Activated naive CD4-positive, alpha-beta T cell treated with Interleukin-2 at 50 U/mL for 16 hours (primary cell): Measurements from ENCODE around the gene TCIRG1.

Experiments used
- DNase-seq: peaks from one replicate; pipeline ENCODE4 v3.0.0-alpha.2; 2020

TCIRG1 gene

GRCh38 chr11:68004551-68005335 lies 34.1 kb upstream of the TCIRG1 start:
- no peak for DNase-seq

GRCh38 chr11:68006606-68007166 lies 32.1 kb upstream of the TCIRG1 start:
- DNase-seq: no peak

GRCh38 chr11:68007498-68008380 lies 31.1 kb upstream of the TCIRG1 start:
- no peak for DNase-seq

GRCh38 chr11:68008381-68009337 lies 30.2 kb upstream of the TCIRG1 start:
- DNase-seq: no peak

- DNase-seq: no peak
These were observed 29.3 kb upstream of the TCIRG1 start for GRCh38 chr11:68009391-68010089.

- DNase-seq: no peak
These were observed 28.5 kb upstream of the TCIRG1 start, which contains the start of gene ALDH3B1 for GRCh38 chr11:68010090-68011041. Gene ALDH3B1 (plus strand): TSS chr11:68010327. CDS start chr11:68015298, 4,971 bp downstream.

GRCh38 chr11:68011051-68011943 lies 27.5 kb upstream of the TCIRG1 start:
- no peak for DNase-seq

GRCh38 chr11:68012044-68012842 lies 26.6 kb upstream of the TCIRG1 start:
- no peak for DNase-seq

GRCh38 chr11:68012843-68013610 lies 25.8 kb upstream of the TCIRG1 start:
- DNase-seq: no peak

- DNase-seq: no peak
These were observed 25.1 kb upstream of the TCIRG1 start for GRCh38 chr11:68013611-68014156.

- no peak for DNase-seq
These were observed 24.5 kb upstream of the TCIRG1 start for GRCh38 chr11:68014157-68014946.

- DNase-seq: no peak
These were observed 23.8 kb upstream of the TCIRG1 start for GRCh38 chr11:68014947-68015447.

- DNase-seq: no peak
These were observed 23.4 kb upstream of the TCIRG1 start for GRCh38 chr11:68015467-68015866.

- DNase-seq: no peak
These were observed 22.5 kb upstream of the TCIRG1 start for GRCh38 chr11:68016161-68016903.
